ENCODE data around the gene ETV2. TPM values are rescaled to one million over a fixed set of nuclear protein-coding genes. Genes with fewer than 3 reads are reported as not detected.

Gene ETV2
- total RNA-seq, 1 donor from 2014 or later = 0.72 TPM

GRCh38 chr19:35693422-35693821 is 51.9 kb downstream of the ETV2 start:
- DNase-seq (no peak), ATAC-seq (no peak)
- Histone ChIP-seq H3K4me1 (no peaks in the 10 kb centered on the region), H3K27ac (no peak overlapping the region), H3K36me3 (no peaks in the 10 kb centered on the region), H3K27me3 (no peaks in the 10 kb centered on the region), H3K9me3 (no peaks in the 10 kb centered on the region), H3K4me3 (no peak overlapping the region)
- intact Hi-C loops (cut with DNase I) = no loop called here
- no peak for TF ChIP-seq CTCF (IDR thresholded peaks at IDR 0.05)

- intact Hi-C loops (cut with DNase I) = no loop called here
- Histone ChIP-seq H3K4me3 (no peak overlapping the region), H3K27me3 (no peaks in the 10 kb centered on the region), H3K36me3 (no peaks in the 10 kb centered on the region), H3K27ac (no peak overlapping the region), H3K4me1 (no peaks in the 10 kb centered on the region), H3K9me3 (no peaks in the 10 kb centered on the region)
- TF ChIP-seq CTCF (IDR thresholded peaks at IDR 0.05) = peak; percentile 96
- DNase-seq = peak; percentile 89
- peak; percentile 100 for ATAC-seq
These were observed 52.5 kb downstream of the ETV2 start for GRCh38 chr19:35693835-35694599.

Other genes starting within 250 kb of the ETV2 start
- gene FFAR2, start 193.5 kb upstream of the ETV2 start, total RNA-seq = 2.6 TPM
- not detected for gene KRTDAP, start 151.3 kb upstream of the ETV2 start, total RNA-seq
- 79.8 TPM for gene DMKN, start 128.1 kb upstream of the ETV2 start, total RNA-seq
- gene SBSN, start 113.4 kb upstream of the ETV2 start, total RNA-seq = not detected
- not detected for gene GAPDHS, start 108.3 kb upstream of the ETV2 start, total RNA-seq
- 77.7 TPM for gene TMEM147, start 96.1 kb upstream of the ETV2 start, total RNA-seq
- gene ATP4A, start 78.1 kb upstream of the ETV2 start, total RNA-seq = not detected
- gene PMIS2, start 55.6 kb upstream of the ETV2 start, total RNA-seq = not detected
- gene HAUS5, start 29.0 kb upstream of the ETV2 start, total RNA-seq = 8.9 TPM
- 64.5 TPM for gene RBM42, start 12.7 kb upstream of the ETV2 start, total RNA-seq
- gene COX6B1, start 6.6 kb downstream of the ETV2 start, total RNA-seq = 226 TPM
- gene UPK1A, start 24.8 kb downstream of the ETV2 start, total RNA-seq = not detected
- gene ZBTB32, start 62.8 kb downstream of the ETV2 start, total RNA-seq = 0.23 TPM
- 36.6 TPM for gene KMT2B, start 76.3 kb downstream of the ETV2 start, total RNA-seq
- gene IGFLR1, start 100.7 kb downstream of the ETV2 start, total RNA-seq = 16.9 TPM
- gene U2AF1L4, start 103.7 kb downstream of the ETV2 start, total RNA-seq = 26.3 TPM
- gene PSENEN, start 103.9 kb downstream of the ETV2 start, total RNA-seq = 51.0 TPM
- 11.3 TPM for gene LIN37, start 106.8 kb downstream of the ETV2 start, total RNA-seq
- gene HSPB6, start 115.3 kb downstream of the ETV2 start, total RNA-seq = 41.3 TPM
- 18.2 TPM for gene PROSER3, start 116.4 kb downstream of the ETV2 start, total RNA-seq
- gene ARHGAP33, start 133.8 kb downstream of the ETV2 start, total RNA-seq = 6.8 TPM
- gene PRODH2, start 171.1 kb downstream of the ETV2 start, total RNA-seq = not detected
- not detected for gene NPHS1, start 210.8 kb downstream of the ETV2 start, total RNA-seq
- gene KIRREL2, start 215.2 kb downstream of the ETV2 start, total RNA-seq = not detected
- gene APLP1, start 226.8 kb downstream of the ETV2 start, total RNA-seq = 7.0 TPM